Breast epithelium (tissue), 3 donors: ENCODE data around the gene HSD17B2.
A peak's percentile ranks its signal among the peaks of the same experiment; 100 is the strongest.

Experiments used
- POLR2A ChIP-seq: fragments of 450-650 bp; IDR thresholded peaks from one replicate; pipeline ENCODE4 v1.6.1; 2016; ENCODE audit warnings: antibody characterized with exemption, mild to moderate bottlenecking, moderate library complexity
- POLR2AphosphoS5 ChIP-seq, 3 donors: sonication (generic); formaldehyde crosslinking; IDR thresholded peaks; one replicate each; pipeline ENCODE4 v1.6.1; 2017; ENCODE audit warnings: antibody characterized with exemption in 3 of 3
- TF ChIP-seq, protein P1 (sequence below), 3 donors: fragments of 450-650 bp; IDR thresholded peaks; one replicate each; pipeline ENCODE4 v1.5.1; 2016 to 2017; ENCODE audit warnings: antibody characterized with exemption in 3 of 3, mild to moderate bottlenecking in 3 of 3, moderate library complexity in 3 of 3

DNA sequence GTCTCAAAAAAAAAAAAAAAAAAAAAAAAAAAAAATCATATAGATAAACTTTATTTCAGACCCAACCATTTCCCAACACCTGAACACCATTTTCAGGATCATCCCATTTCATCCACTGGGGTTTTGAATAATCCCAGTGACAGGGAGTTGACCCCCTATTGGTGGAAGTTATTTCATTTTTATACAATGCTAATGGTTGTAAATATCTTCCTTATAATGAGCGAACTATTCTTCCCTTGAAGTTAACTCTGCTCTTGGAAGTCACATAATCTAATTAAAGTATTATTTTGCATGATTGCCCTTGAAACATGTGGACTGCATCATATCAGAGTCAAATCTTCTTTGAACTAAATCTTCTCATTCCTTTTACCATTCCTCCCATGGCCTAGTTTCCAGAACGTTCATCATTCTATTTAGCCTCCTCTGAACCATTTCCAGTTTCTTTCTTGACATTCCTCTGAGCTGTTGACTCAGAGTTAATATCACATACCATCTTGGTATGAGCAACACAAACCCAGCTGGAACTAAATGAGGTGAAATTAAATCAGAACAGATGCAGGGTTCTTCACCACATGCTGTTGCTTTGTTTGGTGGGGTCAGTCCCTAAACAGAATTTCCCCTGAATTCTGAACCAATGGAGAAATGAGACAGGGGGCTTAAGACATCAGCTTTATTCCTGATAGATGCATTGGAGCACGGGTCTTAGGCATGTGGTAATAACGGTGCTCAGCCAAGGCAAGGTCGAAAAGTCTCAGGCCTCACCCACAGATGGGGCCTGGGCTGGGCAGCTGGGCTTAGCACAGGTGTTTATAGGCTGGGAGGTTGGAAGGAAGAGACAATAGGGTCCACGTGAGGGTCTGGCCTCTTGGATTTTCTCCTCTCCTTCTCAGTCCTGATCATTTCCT lies 8.9 kb downstream of the HSD17B2 start:
- TF ChIP-seq, protein P1, sequence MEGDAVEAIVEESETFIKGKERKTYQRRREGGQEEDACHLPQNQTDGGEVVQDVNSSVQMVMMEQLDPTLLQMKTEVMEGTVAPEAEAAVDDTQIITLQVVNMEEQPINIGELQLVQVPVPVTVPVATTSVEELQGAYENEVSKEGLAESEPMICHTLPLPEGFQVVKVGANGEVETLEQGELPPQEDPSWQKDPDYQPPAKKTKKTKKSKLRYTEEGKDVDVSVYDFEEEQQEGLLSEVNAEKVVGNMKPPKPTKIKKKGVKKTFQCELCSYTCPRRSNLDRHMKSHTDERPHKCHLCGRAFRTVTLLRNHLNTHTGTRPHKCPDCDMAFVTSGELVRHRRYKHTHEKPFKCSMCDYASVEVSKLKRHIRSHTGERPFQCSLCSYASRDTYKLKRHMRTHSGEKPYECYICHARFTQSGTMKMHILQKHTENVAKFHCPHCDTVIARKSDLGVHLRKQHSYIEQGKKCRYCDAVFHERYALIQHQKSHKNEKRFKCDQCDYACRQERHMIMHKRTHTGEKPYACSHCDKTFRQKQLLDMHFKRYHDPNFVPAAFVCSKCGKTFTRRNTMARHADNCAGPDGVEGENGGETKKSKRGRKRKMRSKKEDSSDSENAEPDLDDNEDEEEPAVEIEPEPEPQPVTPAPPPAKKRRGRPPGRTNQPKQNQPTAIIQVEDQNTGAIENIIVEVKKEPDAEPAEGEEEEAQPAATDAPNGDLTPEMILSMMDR (IDR thresholded peaks at IDR 0.05) = no peak
- TF ChIP-seq POLR2A = no peak
- peak in 1 of 3 donors; percentile 15 for TF ChIP-seq POLR2AphosphoS5 (IDR thresholded peaks at IDR 0.05)
